HG02852 (cell line): ENCODE results near the gene LMNB1.
"Not testable (repeated sequence)": the region's sequence is repeated elsewhere in the genome, so short reads cannot be mapped to it uniquely, and the experiment has no call there.

Source experiments
- ATAC-seq: cut with Tn5 transposase; IDR thresholded peaks from one replicate; pipeline ENCODE4 v1.9.1; 2021; ENCODE audit warnings: mild to moderate bottlenecking, moderate library complexity; ENCODE audit not compliant: unreplicated experiment

LMNB1 gene

DNA sequence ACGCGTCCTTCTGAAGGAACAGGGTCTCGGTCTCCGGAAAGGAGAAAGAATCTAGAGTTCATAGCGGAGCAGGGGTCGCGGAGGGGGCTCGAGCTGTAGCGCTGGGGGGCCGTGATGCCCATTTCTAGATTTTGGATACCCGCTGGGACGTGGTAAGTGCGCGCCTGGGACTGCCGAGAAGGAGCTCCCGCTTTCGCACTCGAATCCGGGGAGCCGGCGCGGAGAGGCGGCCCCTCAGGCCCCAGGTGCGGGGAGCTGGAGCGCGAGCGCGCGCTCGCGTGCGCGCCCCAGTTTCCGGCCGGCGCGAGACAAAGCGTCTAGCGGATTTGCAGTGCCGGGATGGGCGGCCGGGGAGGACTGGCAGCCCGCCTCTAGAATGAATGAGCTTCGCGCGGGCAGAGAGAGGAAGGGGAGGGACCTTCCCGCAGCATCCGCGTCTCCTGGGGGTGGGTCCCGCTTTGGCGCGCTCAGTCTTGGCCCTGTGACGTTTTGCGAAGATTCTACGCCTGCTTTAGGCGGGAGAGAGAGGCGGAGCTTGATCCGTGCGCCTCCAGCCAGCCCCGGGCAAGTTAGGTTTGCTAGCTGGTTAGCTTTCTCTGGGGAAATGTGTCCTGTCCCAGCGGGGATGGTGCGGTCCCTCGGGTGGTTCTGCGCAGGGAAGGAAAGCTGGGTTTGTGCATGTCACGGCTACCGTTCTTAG, 1.2 kb downstream of the LMNB1 start:
- peak; percentile 64 for ATAC-seq

- peak; percentile 2 for ATAC-seq
These were observed 1.9 kb downstream of the LMNB1 start for GRCh38 chr5:126778675-126779403.

GRCh38 chr5:126780165-126780827, 3.4 kb downstream of the LMNB1 start:
- no peak for ATAC-seq

DNA sequence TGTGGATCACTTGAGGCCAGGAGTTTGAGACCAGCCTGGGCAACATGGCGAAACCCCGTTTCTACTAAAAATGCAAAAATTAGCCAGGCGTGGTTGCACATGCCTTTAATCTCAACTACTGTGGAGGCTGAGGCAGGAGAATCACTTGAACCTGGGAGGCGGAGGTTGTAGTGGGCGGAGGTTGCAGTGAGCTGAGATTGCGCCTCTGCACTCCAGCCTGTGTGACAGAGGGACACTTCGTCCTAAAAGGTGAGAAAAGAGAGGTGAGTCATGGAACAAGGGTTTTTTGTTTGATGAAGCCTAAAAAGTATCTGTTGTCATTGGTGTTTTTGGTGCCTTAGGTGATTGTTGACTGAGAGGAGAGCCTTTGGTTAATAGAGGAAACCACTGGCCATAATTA, 11.5 kb downstream of the LMNB1 start:
- not testable (repeated sequence) for ATAC-seq

DNA sequence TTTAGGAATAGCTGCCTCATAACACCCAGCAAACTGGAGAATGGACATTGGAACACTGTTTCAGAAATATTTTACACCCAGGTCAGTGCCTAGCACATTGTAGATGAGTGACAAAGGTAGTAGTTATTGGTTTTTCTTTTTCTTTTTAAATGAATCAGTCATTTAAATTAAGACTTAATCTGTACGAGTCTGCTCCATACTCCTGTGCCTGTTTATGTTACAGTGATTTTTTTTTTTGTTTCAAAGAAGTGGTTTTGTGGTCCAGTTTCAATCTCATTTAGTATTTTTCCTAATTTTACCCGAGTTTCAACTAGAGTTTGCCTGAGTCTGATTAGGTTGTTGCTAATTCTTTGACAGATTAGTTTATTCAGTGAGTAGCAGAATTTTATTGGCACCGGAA, 16.2 kb downstream of the LMNB1 start:
- ATAC-seq: peak; percentile 29

DNA sequence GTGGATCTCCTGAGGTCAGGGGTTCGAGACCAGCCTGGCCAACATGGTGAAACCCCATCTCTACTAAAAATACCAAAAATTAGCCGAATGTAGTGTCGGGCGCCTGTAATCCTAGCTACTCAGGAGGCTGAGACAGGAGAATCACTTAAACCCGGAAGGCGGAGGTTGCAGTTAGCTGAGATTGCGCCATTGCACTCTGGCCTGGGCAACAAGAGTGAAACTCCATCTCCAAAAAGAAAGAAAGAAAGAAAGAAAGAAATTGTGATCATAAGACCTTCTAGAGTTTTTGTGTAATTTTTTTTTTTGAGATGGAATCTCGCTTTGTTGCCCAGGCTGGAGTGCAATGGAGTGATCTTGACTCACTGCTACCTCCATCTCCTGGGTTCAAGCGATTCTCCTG, 16.7 kb downstream of the LMNB1 start:
- not testable (repeated sequence) for ATAC-seq

- no peak for ATAC-seq
These were observed 17.4 kb downstream of the LMNB1 start for GRCh38 chr5:126794157-126794828.

DNA sequence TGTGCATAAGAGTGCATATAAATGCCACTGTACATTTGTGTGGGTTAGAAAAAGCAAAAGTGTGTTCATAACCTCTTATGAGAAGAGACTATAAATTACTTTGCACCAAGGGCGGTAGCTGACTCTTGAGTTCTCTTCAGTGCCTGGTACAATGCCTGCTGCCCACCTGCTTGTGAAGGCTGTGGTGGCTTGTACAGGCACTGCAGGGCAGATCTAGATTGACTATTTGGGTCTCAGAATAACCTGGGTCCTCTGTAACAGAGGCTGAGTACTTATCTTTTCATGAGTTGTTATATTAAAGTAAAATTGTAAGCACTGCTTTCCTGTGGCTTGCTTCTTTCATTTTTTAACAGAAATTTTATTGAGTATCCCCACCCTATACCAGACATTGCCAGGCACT, 22.8 kb downstream of the LMNB1 start:
- ATAC-seq: no peak

GRCh38 chr5:126801174-126801991, 24.4 kb downstream of the LMNB1 start:
- ATAC-seq: no peak

- ATAC-seq: no peak
These were observed 25.0 kb downstream of the LMNB1 start for GRCh38 chr5:126801992-126802294.

GRCh38 chr5:126805063-126805462, 28.1 kb downstream of the LMNB1 start:
- ATAC-seq: no peak

DNA sequence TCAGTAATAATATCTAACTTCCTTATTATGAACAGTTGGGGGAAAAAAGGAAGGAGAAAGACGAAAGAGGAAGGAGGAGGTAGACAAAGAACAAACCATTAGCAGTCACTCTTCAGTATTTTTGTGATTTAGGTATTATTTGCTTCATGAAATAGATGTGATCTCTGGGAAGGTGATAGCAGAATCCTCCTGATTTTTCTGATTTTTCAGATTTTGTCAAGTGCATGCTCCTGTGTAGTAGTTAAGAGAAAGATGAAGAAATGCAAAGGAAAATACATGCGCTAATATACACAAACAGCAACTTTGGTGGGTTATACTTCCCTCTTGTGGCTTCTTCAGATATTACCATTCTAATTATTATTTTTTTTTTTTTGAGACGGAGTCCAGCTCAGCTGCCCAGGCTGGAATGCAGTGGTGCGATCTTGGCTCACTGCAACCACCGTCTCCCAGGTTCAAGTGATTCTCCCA, 31.6 kb downstream of the LMNB1 start:
- ATAC-seq: peak; percentile 40

DNA sequence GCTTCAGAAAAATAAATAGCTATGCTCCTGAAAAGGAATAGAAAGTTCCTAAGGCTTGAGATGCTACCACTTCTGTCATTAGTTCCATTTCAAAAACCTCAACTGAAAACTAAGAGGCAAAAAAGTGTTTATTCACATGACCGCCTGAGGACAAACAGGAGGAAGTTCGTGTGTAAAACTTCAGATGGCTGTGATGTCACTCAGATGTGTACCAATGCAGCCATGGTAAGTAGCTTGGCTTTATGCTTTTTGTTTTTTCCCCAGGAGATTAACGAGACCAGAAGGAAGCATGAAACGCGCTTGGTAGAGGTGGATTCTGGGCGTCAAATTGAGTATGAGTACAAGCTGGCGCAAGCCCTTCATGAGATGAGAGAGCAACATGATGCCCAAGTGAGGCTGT, 33.0 kb downstream of the LMNB1 start:
- no peak for ATAC-seq

- ATAC-seq: no peak
These were observed 33.9 kb downstream of the LMNB1 start for GRCh38 chr5:126810596-126811380.

GRCh38 chr5:126811515-126812198, 34.7 kb downstream of the LMNB1 start:
- no peak for ATAC-seq

DNA sequence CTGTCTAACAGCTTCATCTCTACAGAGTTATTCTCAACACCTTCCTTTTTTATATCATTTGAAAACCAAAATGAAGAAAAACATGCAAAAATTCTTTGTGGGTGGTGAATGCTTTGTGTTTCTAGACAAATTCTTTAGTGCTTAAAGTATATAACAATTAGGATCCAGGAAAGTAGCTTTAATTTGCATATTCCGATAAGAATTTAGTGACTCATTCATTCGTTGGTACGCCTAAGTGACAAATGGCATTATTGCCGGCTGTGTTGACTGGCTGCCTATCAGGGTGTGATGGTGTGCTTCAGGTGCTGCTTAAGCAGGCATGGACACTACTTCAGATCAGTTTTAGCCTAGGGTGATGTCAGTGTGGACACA, 35.2 kb downstream of the LMNB1 start:
- ATAC-seq: no peak

DNA sequence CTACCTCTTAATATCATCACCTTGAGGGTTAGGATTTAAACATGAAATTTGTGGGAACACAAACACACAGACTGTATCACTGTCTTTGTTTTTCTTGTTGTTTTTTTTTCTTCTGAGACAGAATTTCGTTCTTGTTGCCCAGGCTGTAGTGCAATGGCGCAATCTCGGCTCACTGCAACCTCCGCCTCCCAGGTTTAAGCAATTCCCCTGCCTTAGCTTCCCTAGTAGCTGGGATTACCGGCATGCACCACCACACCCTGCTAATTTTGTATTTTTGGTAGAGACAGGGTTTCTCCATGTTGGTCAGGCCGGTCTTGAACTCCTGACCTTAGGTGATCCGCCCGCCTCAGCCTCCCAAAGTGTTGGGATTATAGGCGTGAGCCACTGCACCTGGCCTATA, 36.9 kb downstream of the LMNB1 start:
- not testable (repeated sequence) for ATAC-seq

DNA sequence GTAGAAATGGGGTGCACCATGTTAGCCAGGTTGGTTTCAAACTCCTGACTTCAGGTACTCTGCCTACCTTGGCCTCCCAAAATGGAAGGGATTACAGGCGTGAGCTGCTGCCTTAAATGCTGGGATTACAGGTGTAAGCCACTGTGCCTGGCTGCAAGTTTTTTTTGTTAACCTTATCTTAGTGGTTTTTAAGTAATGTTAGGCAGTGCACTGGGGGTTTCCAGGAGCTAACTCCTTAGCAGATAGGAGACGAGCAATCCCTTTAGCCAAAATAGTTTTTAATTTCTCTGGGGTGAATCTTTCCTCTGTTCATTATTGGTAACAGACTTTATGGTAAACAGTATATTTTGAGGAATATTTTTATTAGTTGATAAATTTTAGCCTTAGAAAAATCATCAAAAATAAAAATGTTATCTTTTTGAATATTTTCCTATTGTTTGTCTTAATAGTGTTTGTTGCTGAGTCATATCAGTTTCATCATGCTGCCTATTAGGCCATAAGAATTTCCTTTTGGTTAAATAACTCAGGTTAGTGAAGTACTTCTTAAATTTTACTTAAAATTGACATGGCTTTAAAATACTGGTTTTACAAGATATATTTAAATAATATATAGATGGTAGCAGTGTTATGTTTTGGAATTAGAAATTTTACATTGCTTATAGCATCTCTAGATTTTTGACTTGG, 37.9 kb downstream of the LMNB1 start:
- ATAC-seq: no peak

- ATAC-seq: no peak
These were observed 39.7 kb downstream of the LMNB1 start for GRCh38 chr5:126816649-126817048.
